HFF-Myc (cell line): Measurements from ENCODE around the gene AK5.

ENCODE experiments used
- DNase-seq: peaks from one replicate; pipeline ENCODE4 v3.0.0-alpha.2; 2011; ENCODE audit warnings: low read depth; ENCODE audit errors: extremely low read depth
- H3K4me3 ChIP-seq: replicated peaks from 2 replicates; pipeline ENCODE4 v1.5.1; 2011; ENCODE audit warnings: low read depth, mild to moderate bottlenecking, control low read depth, low read length
- TF ChIP-seq, protein P1 (sequence below): IDR thresholded peaks from 2 replicates; pipeline ENCODE4 v1.5.1; 2012; ENCODE audit warnings: mild to moderate bottlenecking, low read depth, low read length, control low read depth; ENCODE audit errors: missing control alignments

AK5 gene

GRCh38 chr1:77467021-77467595 lies 185.3 kb downstream of the AK5 start:
- TF ChIP-seq, protein P1, sequence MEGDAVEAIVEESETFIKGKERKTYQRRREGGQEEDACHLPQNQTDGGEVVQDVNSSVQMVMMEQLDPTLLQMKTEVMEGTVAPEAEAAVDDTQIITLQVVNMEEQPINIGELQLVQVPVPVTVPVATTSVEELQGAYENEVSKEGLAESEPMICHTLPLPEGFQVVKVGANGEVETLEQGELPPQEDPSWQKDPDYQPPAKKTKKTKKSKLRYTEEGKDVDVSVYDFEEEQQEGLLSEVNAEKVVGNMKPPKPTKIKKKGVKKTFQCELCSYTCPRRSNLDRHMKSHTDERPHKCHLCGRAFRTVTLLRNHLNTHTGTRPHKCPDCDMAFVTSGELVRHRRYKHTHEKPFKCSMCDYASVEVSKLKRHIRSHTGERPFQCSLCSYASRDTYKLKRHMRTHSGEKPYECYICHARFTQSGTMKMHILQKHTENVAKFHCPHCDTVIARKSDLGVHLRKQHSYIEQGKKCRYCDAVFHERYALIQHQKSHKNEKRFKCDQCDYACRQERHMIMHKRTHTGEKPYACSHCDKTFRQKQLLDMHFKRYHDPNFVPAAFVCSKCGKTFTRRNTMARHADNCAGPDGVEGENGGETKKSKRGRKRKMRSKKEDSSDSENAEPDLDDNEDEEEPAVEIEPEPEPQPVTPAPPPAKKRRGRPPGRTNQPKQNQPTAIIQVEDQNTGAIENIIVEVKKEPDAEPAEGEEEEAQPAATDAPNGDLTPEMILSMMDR: no peak
- no peak overlapping the region for H3K4me3 ChIP-seq
- no peak for DNase-seq

GRCh38 chr1:77467741-77468140 lies 185.9 kb downstream of the AK5 start:
- H3K4me3 ChIP-seq: no peak overlapping the region
- TF ChIP-seq, protein P1: no peak
- no peak for DNase-seq

DNA sequence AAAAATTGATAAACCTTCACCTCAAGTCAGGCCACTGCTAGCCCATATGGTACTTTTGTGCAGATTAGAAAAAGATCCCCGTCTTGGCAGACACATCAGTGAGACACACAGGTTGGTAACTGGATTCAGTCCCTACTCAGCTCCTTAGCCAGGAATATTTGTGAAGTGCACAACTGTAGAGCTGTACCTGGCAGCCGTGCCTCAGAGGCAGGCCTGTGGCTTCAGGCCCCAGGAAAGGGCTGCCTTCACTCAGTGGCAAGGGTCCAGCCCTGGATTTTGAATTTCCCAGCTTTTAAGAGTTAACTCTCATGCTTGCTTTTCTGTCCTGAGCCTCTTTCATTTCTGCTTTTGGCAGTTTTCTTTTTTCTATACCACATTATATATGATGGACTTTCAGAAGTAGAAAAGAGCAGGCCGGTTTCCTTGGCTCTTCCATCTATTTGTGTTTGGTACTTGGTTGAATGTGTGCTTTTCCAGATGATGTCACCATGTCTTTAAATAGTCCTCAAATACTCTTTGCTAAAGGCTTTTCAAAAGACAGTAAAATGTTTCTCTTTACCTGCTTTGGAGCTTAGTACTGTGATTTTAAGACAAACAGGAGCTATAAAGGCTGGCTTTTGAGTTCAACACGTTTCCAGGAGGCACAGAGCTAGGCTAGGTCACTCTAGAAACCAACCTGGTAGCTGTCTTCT lies 186.6 kb downstream of the AK5 start:
- H3K4me3 ChIP-seq: no peak overlapping the region
- TF ChIP-seq, protein P1: no peak
- no peak for DNase-seq

GRCh38 chr1:77468949-77469710 lies 187.3 kb downstream of the AK5 start:
- TF ChIP-seq, protein P1: no peak
- H3K4me3 ChIP-seq: no peak overlapping the region
- DNase-seq: no peak

GRCh38 chr1:77471691-77472090 lies 189.9 kb downstream of the AK5 start:
- TF ChIP-seq, protein P1: no peak
- no peak for DNase-seq
- no peak overlapping the region for H3K4me3 ChIP-seq

GRCh38 chr1:77473690-77474089 lies 191.9 kb downstream of the AK5 start:
- H3K4me3 ChIP-seq: no peak overlapping the region
- TF ChIP-seq, protein P1: no peak
- peak; percentile 69 for DNase-seq
